Globus pallidus (tissue), 1 donor: ENCODE data around the gene NCOA7.
A peak's percentile ranks its signal among the peaks of the same experiment; 100 is the strongest.

Experiments used
- DNase-seq: peaks from one replicate; pipeline ENCODE4 v3.0.0-alpha.2; 2015; ENCODE audit warnings: low spot score

NCOA7 gene

GRCh38 chr6:125974214-125974866 lies 183.6 kb downstream of the NCOA7 start:
- DNase-seq = peak; percentile 71

- DNase-seq = no peak
Observed at GRCh38 chr6:125979101-125979500, 188.3 kb downstream of the NCOA7 start.
